HL-60 (cell line): ENCODE results near the gene SIRPD.

Source experiments
- DNase-seq, 2 experiments: peaks; one replicate each; pipeline ENCODE4 v3.0.0-alpha.2; 2010 to 2020; ENCODE audit warnings: low read depth in 1 of 2, low spot score in 1 of 2
- H3K27ac ChIP-seq: fragments of 250-450 bp; sonication (Bioruptor Pico); replicated peaks from 2 replicates; pipeline ENCODE4 v1.5.1; 2020; ENCODE audit warnings: mild to moderate bottlenecking, moderate library complexity
- H3K27me3 ChIP-seq: fragments of 250-450 bp; sonication (Bioruptor Pico); 2 replicates; pipeline ENCODE4 v1.5.1; 2021; ENCODE audit warnings: mild to moderate bottlenecking, moderate library complexity; ENCODE audit not compliant: insufficient read depth, poor library complexity, severe bottlenecking
- H3K4me3 ChIP-seq: replicated peaks from 2 replicates; pipeline ENCODE4 v1.5.1; 2011; ENCODE audit warnings: mild to moderate bottlenecking, control low read depth, low read length; ENCODE audit not compliant: insufficient read depth
- CTCF ChIP-seq: IDR thresholded peaks from one replicate; pipeline ENCODE4 v1.5.1; 2011; ENCODE audit warnings: low read length, control low read depth, inconsistent platforms; ENCODE audit not compliant: insufficient read depth
- GABPA ChIP-seq: IDR thresholded peaks from 2 replicates; pipeline ENCODE4 v1.6.1; 2012; ENCODE audit warnings: low read depth
- POLR2AphosphoS5 ChIP-seq: IDR thresholded peaks from 2 replicates; pipeline ENCODE4 v1.6.1; 2012; ENCODE audit warnings: low read depth
- REST ChIP-seq: IDR thresholded peaks from 2 replicates; pipeline ENCODE4 v1.6.1; 2012; ENCODE audit warnings: low read depth; ENCODE audit not compliant: insufficient replicate concordance
- SPI1 ChIP-seq: IDR thresholded peaks from 2 replicates; pipeline ENCODE4 v1.6.1; 2012; ENCODE audit warnings: low read depth, mild to moderate bottlenecking, borderline replicate concordance

The SIRPD gene

DNA sequence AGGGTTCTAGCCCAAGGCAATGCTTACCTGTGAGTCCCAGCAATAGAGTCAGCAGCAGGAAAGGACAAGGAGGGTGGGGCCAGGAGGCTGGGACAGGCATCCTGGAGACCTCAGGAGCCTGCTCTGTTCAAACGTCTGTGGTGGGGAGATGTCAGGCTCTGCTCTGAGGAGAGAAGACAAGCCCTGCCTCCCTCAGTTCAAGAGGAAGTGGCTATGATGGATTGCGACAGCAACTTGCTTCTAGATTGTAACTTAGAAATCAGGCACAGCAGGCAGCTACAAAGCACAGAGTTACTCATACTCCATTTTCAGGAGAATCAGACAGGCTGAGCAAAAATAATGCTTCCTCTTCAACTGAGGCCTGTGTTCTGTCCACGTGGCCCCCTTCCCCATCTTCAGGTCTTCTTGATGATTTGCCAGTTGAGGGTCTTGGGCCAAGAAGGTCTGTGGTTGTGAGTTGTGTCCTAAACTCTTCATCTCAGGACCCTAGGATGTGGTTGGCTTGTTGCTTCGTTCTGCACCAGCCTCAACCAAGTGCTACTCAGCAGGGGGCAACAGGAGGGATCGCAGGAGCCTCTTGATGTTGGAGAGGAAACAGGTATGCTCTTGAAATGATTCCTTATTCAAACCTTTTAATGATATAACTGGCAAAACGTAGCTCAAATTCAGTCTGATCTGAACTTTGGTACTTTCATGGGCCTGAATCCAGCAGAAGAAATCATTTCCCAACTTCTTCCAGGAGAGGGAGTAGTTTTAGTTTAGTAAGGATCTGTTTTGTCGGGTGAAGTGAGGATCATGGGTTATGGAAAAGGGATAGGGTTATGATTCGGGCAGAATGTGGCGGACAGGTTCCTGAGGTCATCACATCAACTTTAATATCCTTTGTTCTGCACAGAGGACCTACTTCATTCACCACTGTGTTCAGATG, 31.3 kb upstream of the SIRPD start:
- H3K27me3 ChIP-seq: no peaks in the 10 kb centered on the region
- H3K4me3 ChIP-seq: no peak overlapping the region
- TF ChIP-seq GABPA (no peak), SPI1 (no peak), CTCF (no peak), POLR2AphosphoS5 (no peak), REST (no peak)
- no peak overlapping the region for H3K27ac ChIP-seq
- no peak for DNase-seq

GRCh38 chr20:1587781-1588532, 30.5 kb upstream of the SIRPD start:
- no peak for DNase-seq
- H3K4me3 ChIP-seq: no peak overlapping the region
- no peaks in the 10 kb centered on the region for H3K27me3 ChIP-seq
- no peak for TF ChIP-seq SPI1
- no peak for TF ChIP-seq GABPA
- no peak for TF ChIP-seq CTCF
- TF ChIP-seq POLR2AphosphoS5: no peak
- TF ChIP-seq REST: no peak
- H3K27ac ChIP-seq: no peak overlapping the region

GRCh38 chr20:1579488-1579887, 22.0 kb upstream of the SIRPD start:
- no peak for DNase-seq
- no peaks in the 10 kb centered on the region for H3K27me3 ChIP-seq
- TF ChIP-seq SPI1 (no peak), REST (no peak), POLR2AphosphoS5 (no peak), CTCF (no peak), GABPA (no peak)
- H3K27ac ChIP-seq: no peak overlapping the region
- H3K4me3 ChIP-seq: no peak overlapping the region
